OCI-LY3 (cell line): ENCODE results near the gene DOCK4.

Experiments
- H2AFZ ChIP-seq: fragments of 200-600, 300-600 bp; shearing (Covaris generic); 2 replicates; pipeline ENCODE4 v1.6.0; 2014; ENCODE audit warnings: antibody characterized with exemption, low read depth, low read length
- H3K27ac ChIP-seq: fragments of 200-600, 300-600 bp; sonication (generic); 2 replicates; pipeline ENCODE4 v1.5.1; 2014; ENCODE audit warnings: mild to moderate bottlenecking, low read length, moderate library complexity, mixed read lengths
- H3K27me3 ChIP-seq: fragments of 200-600, 300-600 bp; sonication (generic); 2 replicates; pipeline ENCODE4 v1.6.1; 2014; ENCODE audit warnings: low read depth, low read length, mixed read lengths
- H3K36me3 ChIP-seq: fragments of 200-600, 300-600 bp; sonication (generic); replicated peaks from 2 replicates; pipeline ENCODE3; 2014; ENCODE audit warnings: low read depth, low read length, mixed read lengths
- H3K4me1 ChIP-seq: fragments of 300-600, 200-600 bp; sonication (generic); 2 replicates; pipeline ENCODE4 v1.6.1; 2014; ENCODE audit warnings: low read length, mixed read lengths
- H3K4me2 ChIP-seq: fragments of 200-600, 300-600 bp; sonication (generic); 2 replicates; pipeline ENCODE4 v1.6.1; 2014; ENCODE audit warnings: low read length, mixed read lengths
- H3K4me3 ChIP-seq: fragments of 300-600, 200-600 bp; sonication (generic); 2 replicates; pipeline ENCODE4 v1.5.1; 2014; ENCODE audit warnings: antibody characterized with exemption, mild to moderate bottlenecking, low read length, moderate library complexity
- H3K79me2 ChIP-seq: fragments of 300-600, 200-600 bp; shearing (Covaris generic); 2 replicates; pipeline ENCODE4 v1.6.1; 2014; ENCODE audit warnings: mild to moderate bottlenecking, low read length, mixed read lengths
- H3K9ac ChIP-seq: fragments of 300-600, 200-600 bp; shearing (Covaris generic); 2 replicates; pipeline ENCODE4 v1.6.0; 2014; ENCODE audit warnings: mild to moderate bottlenecking, low read length, moderate library complexity
- H3K9me3 ChIP-seq: fragments of 200-600, 300-600 bp; shearing (Covaris generic); 2 replicates; pipeline ENCODE4 v1.6.1; 2014; ENCODE audit warnings: low read length, mixed read lengths; ENCODE audit not compliant: insufficient read depth
- H4K20me1 ChIP-seq: fragments of 200-600, 300-600 bp; sonication (generic); 2 replicates; pipeline ENCODE4 v1.6.1; 2016; ENCODE audit warnings: low read length, mixed read lengths; ENCODE audit not compliant: insufficient read depth
- EZH2phosphoT487 ChIP-seq: fragments of 200-600 bp; shearing (Covaris generic); IDR thresholded peaks from 2 replicates; pipeline ENCODE4 v1.6.1; 2018; ENCODE audit warnings: antibody characterized with exemption, mixed run types, low read depth
- TF ChIP-seq, protein P1 (sequence below): fragments of 200-600, 300-600 bp; sonication (generic); IDR thresholded peaks from 2 replicates; pipeline ENCODE4 v1.5.1; 2014; ENCODE audit warnings: antibody characterized with exemption, low read length, low read depth

DOCK4 gene

DNA sequence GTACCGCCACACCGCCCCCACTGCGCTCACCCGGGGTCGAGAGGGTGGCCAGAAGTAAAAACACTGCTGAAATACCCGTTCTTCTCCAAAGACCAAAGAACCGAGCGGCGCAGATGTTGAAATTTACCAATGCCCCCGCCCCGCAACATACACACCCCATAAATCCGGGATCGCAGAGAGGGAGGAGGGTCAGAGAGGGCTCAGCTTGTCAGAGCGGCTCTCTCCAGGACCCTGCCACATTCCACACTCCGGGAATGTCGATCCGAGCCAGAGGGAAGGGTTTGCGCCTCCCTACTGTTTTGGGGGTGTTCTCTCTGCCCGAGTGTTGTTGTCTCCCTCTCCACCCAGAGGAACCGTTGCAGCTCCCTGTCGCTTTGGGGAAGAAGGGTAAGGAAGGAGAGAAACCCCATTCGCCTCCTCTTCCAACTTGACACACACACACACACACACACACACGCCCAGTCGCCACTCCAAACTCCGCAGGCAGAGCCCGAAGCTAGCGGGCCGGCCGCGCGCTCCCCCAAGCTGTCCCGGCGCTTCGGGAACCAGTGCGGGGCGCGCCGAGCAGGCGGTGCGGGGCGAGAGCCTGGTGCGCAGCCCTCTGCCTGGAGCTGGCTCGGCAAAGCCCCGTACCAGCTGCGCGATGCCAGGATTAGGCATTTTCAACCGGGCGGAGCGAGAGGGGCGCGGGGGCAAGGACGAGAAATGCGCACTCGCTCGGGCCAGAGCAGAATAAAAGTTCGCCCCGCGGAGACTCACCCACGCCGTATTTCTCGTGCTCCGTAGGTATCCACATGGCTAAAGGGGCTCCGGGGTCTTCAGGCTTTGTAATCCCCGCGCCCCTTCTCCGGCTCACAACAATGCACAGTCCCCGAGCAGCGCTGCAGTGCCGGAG, 609 bp downstream of the DOCK4 start:
- no peaks in the 10 kb centered on the region for H3K9me3 ChIP-seq
- H3K36me3 ChIP-seq = no peaks in the 10 kb centered on the region
- peaks cover 18% of the 10 kb centered on the region for H3K27me3 ChIP-seq
- peaks cover 20% of the 10 kb centered on the region for H3K4me1 ChIP-seq
- no peaks in the 10 kb centered on the region for H4K20me1 ChIP-seq
- peaks cover 19% of the 10 kb centered on the region for H3K79me2 ChIP-seq
- TF ChIP-seq EZH2phosphoT487 = no peak
- H3K27ac ChIP-seq = no peak overlapping the region
- peak overlapping the region; percentile 79 for H2AFZ ChIP-seq
- peak overlapping the region; percentile 68 for H3K9ac ChIP-seq
- peak overlapping the region; percentile 95 for H3K4me3 ChIP-seq
- peak overlapping the region; percentile 99 for H3K4me2 ChIP-seq

DNA sequence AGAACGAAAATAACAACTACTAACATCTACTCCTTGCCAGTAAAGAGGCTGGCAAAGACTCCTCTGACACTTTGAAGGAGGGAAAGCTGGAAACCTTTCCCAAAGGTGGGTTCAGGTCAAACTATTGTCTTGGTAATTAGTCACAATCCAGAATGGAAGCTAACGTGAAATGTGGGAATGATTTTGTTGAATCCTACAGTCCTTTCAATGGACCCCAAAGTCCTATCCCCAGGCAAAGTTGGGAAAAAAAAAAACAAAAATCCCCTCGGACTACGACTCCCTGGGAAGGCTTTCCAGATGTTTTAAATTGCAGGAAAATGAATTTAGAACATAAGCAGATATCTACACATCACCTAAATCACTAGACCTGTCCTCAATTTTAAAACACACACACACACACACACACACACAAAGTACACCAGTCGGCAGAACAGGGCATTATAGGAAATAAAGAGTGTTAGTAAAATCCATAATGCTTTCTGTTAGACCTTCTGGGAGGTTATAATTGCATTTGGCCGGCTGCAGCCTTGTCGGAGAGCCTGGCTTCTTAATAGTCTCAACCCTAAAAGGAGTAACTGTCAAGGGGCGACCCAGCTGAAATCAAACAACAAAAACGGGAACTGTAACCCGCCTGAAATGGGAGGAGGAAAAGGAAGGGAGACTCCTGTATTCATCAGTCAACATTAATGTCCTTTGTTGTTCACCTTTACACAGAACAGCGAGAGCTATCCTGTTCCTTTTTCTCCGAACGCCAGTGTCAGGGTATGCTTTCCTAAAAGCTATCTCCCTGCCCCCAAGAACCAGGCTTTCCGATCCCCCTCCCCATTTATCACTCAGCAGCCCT, 1.5 kb downstream of the DOCK4 start:
- Histone ChIP-seq H3K27ac (no peak overlapping the region), H3K79me2 (peaks cover 19% of the 10 kb centered on the region), H2AFZ (peak overlapping the region; percentile 79)

GRCh38 chr7:112203365-112203739, 2.8 kb downstream of the DOCK4 start:
- Histone ChIP-seq H3K27me3 (peaks cover 18% of the 10 kb centered on the region), H3K79me2 (peaks cover 15% of the 10 kb centered on the region), H3K4me3 (no peak overlapping the region), H4K20me1 (no peaks in the 10 kb centered on the region), H3K27ac (no peak overlapping the region), H3K9me3 (no peaks in the 10 kb centered on the region), H3K36me3 (no peaks in the 10 kb centered on the region), H2AFZ (no peak overlapping the region), H3K4me2 (no peak overlapping the region), H3K4me1 (peaks cover 20% of the 10 kb centered on the region), H3K9ac (no peak overlapping the region)
- TF ChIP-seq, protein P1, sequence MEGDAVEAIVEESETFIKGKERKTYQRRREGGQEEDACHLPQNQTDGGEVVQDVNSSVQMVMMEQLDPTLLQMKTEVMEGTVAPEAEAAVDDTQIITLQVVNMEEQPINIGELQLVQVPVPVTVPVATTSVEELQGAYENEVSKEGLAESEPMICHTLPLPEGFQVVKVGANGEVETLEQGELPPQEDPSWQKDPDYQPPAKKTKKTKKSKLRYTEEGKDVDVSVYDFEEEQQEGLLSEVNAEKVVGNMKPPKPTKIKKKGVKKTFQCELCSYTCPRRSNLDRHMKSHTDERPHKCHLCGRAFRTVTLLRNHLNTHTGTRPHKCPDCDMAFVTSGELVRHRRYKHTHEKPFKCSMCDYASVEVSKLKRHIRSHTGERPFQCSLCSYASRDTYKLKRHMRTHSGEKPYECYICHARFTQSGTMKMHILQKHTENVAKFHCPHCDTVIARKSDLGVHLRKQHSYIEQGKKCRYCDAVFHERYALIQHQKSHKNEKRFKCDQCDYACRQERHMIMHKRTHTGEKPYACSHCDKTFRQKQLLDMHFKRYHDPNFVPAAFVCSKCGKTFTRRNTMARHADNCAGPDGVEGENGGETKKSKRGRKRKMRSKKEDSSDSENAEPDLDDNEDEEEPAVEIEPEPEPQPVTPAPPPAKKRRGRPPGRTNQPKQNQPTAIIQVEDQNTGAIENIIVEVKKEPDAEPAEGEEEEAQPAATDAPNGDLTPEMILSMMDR = no peak
- no peak for TF ChIP-seq EZH2phosphoT487

More for the DNA sequence above, 1.5 kb downstream of the DOCK4 start:
- H3K36me3 ChIP-seq = no peaks in the 10 kb centered on the region
- H3K4me2 ChIP-seq = peak overlapping the region; percentile 99
- H4K20me1 ChIP-seq = no peaks in the 10 kb centered on the region
- no peaks in the 10 kb centered on the region for H3K9me3 ChIP-seq
- peak overlapping the region; percentile 68 for H3K9ac ChIP-seq
- peaks cover 18% of the 10 kb centered on the region for H3K27me3 ChIP-seq
- peaks cover 20% of the 10 kb centered on the region for H3K4me1 ChIP-seq
- peak overlapping the region; percentile 95 for H3K4me3 ChIP-seq
- TF ChIP-seq EZH2phosphoT487 = no peak
- TF ChIP-seq, protein P1 = no peak

- Histone ChIP-seq H3K79me2 (peaks cover 12% of the 10 kb centered on the region), H3K4me2 (no peak overlapping the region), H4K20me1 (no peaks in the 10 kb centered on the region), H3K36me3 (no peaks in the 10 kb centered on the region), H3K9me3 (no peaks in the 10 kb centered on the region), H3K27ac (no peak overlapping the region), H3K4me3 (no peak overlapping the region), H3K9ac (no peak overlapping the region), H3K4me1 (peaks cover 20% of the 10 kb centered on the region), H2AFZ (no peak overlapping the region), H3K27me3 (peaks cover 18% of the 10 kb centered on the region)
- TF ChIP-seq, protein P1 = no peak
- TF ChIP-seq EZH2phosphoT487 = no peak
Observed at GRCh38 chr7:112202816-112203215, 3.4 kb downstream of the DOCK4 start.
